Activated naive CD8-positive, alpha-beta T cell treated with anti-CD3 and anti-CD28 coated beads for 36 hours (primary cell): Measurements from ENCODE around the gene PTOV1. TPM values are rescaled to one million over a fixed set of nuclear protein-coding genes. Genes with fewer than 3 reads are reported as not detected.

ENCODE experiments used
- DNase-seq: peaks from one replicate; pipeline ENCODE4 v3.0.0; 2021
- H3K27ac Mint-ChIP-seq: one replicate; pipeline ENCODE4 v1.8.0; 2022; ENCODE audit warnings: mild to moderate bottlenecking, moderate library complexity, mixed read lengths
- H3K27me3 Mint-ChIP-seq: one replicate; pipeline ENCODE4 v1.8.0; 2022; ENCODE audit warnings: mild to moderate bottlenecking, mixed read lengths
- H3K36me3 Mint-ChIP-seq: one replicate; pipeline ENCODE4 v1.8.0; 2021; ENCODE audit warnings: mild to moderate bottlenecking, mixed read lengths
- H3K4me1 Mint-ChIP-seq: one replicate; pipeline ENCODE4 v1.8.0; 2021; ENCODE audit warnings: mixed read lengths
- H3K4me3 Mint-ChIP-seq: one replicate; pipeline ENCODE4 v1.8.0; 2022; ENCODE audit warnings: mild to moderate bottlenecking, moderate library complexity, mixed read lengths
- H3K9me3 Mint-ChIP-seq: one replicate; pipeline ENCODE4 v1.8.0; 2022; ENCODE audit warnings: mixed read lengths
- total RNA-seq, 2 experiments: library from RNA; stranded (reverse); gene quantifications; one replicate each; pipeline ENCODE4 v1.2.3, GENCODE V29; 2021

PTOV1 gene
- total RNA-seq, 2 experiments from 2014 or later, result 73.9 to 76.4 TPM

DNA sequence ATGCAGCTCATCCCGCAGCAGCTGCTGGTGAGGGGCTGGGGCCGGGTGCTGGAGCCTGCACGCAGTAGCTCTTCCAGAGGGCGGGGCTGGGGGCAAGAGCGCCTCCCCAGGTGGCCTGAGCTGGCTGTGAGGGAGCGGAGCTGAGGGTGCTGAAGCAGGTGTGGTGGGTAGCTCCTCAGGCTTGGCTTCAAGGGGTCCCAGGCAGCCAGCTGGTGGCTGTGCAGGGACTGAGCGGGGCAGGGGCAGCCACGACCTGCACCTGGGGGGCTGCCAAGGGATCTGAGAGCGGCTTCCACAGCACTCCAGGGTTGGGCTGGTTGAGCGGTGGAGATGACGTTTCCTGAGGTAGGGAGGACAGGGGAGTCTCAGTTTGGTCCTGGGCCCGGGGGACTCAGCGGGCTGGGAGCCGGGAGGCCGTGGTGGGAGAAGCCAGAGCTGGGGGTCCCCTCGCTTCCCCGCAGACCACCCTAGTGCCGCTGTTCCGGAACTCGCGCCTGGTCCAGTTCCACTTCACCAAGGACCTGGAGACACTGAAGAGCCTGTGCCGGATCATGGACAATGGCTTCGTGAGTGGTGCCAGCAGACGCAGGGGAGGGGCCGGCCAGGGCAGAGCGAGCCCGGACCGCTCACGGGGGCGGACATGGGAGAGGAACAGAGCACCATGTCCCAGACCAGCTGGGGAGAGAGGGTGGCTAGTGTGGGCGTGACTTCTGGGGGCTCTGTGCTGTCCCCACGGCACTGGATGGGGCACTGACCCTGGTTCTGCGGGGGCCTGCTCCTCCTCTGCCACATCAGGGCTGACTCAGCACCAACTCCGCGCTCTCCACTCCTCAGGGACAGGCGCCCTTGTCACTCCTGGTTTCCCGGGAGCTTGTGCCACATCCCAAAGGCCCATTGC is 7.4 kb downstream of the PTOV1 start:
- H3K27me3 Mint-ChIP-seq, result no peaks in the 10 kb centered on the region
- H3K4me3 Mint-ChIP-seq, result peak overlapping the region; percentile 25
- no peak overlapping the region for H3K27ac Mint-ChIP-seq
- peaks cover 10% of the 10 kb centered on the region for H3K36me3 Mint-ChIP-seq
- H3K9me3 Mint-ChIP-seq, result no peaks in the 10 kb centered on the region
- peaks cover 4% of the 10 kb centered on the region for H3K4me1 Mint-ChIP-seq
- DNase-seq, result no peak

DNA sequence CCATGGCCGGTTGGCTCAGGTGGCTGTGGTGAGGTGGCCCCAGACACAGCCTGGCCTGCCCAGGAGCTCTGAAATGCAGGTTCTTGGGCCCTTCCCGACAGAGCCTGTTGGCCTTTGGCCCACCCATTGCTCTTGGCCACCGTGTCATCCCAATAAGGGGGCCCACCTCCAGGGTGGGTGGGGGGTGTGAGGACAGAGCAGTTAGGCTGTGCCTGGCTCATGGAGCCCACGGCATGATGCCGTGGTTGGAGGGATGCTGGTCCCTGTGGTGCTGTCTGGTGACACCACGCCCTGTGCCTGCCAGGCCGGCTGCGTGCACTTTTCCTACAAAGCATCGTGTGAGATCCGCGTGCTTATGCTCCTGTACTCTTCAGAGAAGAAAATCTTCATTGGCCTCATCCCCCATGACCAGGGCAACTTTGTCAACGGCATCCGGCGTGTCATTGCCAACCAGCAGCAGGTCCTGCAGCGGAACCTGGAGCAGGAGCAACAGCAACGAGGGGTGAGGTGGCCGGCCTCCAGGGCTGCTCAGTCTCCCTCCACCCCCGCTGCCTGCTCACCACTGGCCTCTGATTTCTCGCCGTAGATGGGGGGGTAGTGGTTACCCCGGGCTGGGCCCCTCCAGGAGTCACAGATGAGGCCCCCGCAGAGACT is 8.8 kb downstream of the PTOV1 start:
- DNase-seq, result no peak
- Mint-ChIP-seq H3K27me3 (no peaks in the 10 kb centered on the region), H3K27ac (no peak overlapping the region), H3K4me3 (no peak overlapping the region), H3K4me1 (peaks cover 4% of the 10 kb centered on the region), H3K9me3 (no peaks in the 10 kb centered on the region), H3K36me3 (peaks cover 11% of the 10 kb centered on the region)

DNA sequence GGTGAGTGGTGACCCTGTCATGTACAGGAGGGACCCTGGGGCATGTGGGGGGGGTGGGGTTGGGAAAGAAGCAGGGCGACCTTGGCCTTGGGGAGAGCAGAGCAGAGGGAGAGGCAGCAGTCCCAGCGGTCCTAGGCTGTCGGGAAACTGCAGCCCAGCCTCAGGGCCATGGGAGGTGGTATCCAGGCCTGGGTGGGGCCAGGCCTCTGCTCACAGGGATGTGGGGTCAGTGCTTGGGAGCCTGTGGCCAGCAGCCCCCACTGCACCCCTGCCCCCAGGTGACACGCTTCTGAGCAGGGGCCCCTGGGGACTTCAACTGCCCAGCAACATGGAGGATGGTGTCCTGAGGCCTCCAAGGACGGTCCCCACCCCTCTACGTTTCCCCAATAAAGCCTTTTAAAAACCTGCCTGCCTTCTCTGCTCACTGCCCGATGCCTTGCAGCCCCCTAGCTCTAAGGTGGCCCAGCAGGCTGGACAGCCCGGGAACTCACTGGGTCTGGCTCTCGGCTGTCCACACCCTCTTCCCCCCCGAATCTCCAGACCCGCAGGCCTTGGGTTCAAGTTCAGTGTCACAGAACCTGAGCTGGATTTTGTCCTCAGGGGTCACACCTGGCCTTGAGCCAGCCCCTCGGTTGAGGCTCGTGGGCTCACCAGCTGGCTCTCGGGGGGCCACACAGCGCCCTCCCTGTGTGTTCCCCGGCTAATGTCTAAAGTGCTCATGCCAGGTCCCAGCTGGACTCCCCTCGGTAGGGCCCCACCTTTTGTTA is 9.6 kb downstream of the PTOV1 start:
- Mint-ChIP-seq H3K9me3 (no peaks in the 10 kb centered on the region), H3K27ac (peak overlapping the region; percentile 42), H3K4me1 (peaks cover 9% of the 10 kb centered on the region), H3K36me3 (peaks cover 15% of the 10 kb centered on the region), H3K4me3 (no peak overlapping the region), H3K27me3 (no peaks in the 10 kb centered on the region)
- DNase-seq, result no peak

DNA sequence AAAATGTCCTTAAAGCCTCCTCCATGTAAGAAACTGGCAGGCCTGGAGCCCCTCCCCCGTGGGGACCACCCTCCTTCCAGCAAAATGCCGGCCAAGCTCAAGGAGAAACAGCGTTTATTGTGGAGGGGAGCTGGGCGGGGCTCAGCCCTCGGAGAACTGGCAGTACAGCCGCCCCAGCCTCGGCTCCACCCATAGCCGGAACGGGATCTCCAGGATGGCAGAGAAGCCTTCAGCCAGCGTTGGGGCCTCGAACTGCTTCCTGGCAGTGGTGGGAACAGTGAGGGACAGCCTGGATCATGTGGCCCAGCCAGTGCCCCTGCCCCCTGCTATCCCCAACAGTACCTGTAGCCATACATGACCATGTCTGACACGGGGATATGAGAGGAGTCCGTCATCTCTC is 10.1 kb downstream of the PTOV1 start:
- Mint-ChIP-seq H3K36me3 (peaks cover 18% of the 10 kb centered on the region), H3K4me3 (no peak overlapping the region), H3K27me3 (no peaks in the 10 kb centered on the region), H3K27ac (no peak overlapping the region), H3K4me1 (peaks cover 14% of the 10 kb centered on the region), H3K9me3 (no peaks in the 10 kb centered on the region)
- no peak for DNase-seq

DNA sequence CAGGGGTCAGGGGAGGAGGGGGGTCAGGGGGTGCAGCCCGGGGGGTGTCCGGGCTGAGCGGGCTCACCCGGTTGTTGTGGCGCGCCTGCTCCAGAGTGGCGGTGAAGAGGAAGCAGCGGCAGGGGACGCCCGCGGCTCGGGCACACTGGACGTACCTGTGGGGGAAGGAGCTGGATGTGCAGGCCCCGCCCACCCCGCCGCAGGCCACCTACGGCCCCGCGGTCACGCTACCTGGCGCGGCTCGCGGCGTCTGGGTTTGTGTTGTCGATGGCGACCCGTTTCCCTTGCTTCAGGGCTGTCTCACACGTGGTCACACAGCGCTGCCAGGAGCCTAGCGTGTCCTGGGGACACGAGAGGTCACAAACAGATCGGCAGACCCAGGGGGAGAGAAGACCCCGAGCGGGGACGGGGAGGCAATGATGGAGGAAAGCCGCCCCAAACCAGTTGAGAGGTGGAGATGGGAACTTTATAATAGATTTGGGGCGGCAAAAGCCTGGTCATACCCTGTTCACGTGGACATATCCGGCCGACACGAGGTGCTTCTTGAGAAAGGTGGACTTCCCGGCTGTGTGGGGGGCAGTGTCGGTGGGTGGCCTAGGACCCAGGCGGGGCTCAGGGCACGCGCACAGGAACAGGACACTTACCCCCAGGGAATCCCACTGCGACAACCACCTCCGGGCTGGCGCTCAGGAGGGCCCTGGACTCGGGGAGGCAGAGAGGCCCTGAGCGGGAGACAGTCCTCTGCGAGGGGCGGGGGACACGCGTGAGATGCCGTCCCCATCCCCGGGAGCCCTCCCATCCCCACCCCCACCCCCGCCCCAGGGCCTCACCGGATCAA is 10.8 kb downstream of the PTOV1 start:
- H3K27me3 Mint-ChIP-seq, result no peaks in the 10 kb centered on the region
- DNase-seq, result no peak
- H3K9me3 Mint-ChIP-seq, result no peaks in the 10 kb centered on the region
- peaks cover 20% of the 10 kb centered on the region for H3K36me3 Mint-ChIP-seq
- no peak overlapping the region for H3K27ac Mint-ChIP-seq
- H3K4me1 Mint-ChIP-seq, result peaks cover 20% of the 10 kb centered on the region
- H3K4me3 Mint-ChIP-seq, result no peak overlapping the region

DNA sequence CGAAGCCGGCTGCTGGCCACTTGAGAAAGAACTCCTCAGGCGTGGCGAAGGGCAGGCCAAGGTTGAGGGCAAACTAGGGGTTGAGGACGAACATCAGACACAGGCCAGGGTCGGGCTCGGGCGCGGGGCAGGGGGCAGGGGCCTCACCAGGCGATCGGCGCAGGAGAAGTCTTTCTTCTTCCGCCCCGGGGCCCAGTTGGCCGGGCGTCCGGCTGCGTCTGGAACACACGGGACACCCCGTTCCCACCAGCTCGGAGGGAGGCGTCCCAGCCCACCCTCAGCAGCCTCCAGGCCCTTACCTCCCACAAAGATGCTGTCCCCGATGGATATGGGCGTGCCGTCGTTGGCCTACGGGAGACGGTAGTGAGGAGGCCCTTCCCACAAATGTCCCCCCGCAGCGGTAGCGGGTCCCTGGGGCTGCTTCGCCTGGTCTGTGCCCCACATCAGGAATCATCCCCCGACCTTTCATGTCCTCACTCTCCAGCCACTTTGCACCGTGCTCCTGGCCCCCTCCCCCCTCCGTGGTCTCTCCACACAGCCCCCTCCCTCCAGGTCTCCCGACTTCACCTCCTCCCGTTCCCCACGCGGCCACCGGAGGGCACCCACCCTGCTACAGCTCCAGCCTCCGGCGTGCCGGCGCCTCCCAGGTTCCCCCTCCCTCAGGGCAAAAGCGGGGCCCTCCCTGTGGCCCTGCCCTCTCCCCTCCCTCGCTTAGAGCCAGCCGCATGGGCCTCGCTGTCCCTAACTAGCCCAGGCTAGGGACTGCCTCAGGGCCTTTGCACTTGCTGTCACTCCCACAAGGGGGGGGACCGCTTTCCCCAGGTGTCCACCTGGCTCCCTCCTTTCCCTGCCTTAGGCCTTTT is 11.7 kb downstream of the PTOV1 start:
- no peak for DNase-seq
- H3K4me1 Mint-ChIP-seq, result peaks cover 22% of the 10 kb centered on the region
- no peak overlapping the region for H3K4me3 Mint-ChIP-seq
- H3K27me3 Mint-ChIP-seq, result no peaks in the 10 kb centered on the region
- peaks cover 20% of the 10 kb centered on the region for H3K36me3 Mint-ChIP-seq
- no peak overlapping the region for H3K27ac Mint-ChIP-seq
- H3K9me3 Mint-ChIP-seq, result no peaks in the 10 kb centered on the region

DNA sequence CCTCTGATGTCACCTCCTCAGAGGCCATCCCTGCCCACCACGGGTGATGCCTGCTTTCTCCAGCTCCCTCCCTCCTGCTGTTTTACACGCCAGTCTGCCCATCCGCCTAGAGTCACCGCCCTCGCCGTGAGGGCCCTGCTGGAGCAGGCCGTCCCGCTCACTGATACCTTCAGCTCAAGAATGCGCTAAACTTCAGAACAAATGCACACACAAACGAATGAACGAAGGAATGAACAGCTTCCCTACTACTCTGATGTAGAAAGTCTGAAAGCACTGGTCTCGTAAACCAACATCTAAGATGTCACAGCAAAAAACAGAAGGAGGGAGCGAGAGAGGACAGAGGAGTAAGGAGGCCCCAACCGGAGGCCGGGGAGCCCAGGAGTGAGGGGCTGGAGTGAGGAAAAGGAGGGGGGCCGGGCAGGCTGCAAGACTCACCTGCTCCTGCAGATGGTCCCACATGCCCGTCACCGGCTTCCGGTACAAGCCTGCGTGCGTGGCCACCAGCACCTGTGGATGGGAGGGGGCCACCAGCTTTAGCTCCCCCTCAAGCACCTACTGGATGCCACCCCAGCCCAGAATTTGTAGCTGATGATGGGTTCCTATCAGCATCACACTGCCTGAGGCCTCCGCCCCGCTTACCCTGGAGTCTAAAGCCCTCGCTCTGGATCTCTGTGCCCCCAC is 12.4 kb downstream of the PTOV1 start:
- Mint-ChIP-seq H3K4me3 (no peak overlapping the region), H3K27ac (no peak overlapping the region), H3K36me3 (peaks cover 20% of the 10 kb centered on the region), H3K9me3 (no peaks in the 10 kb centered on the region), H3K4me1 (peaks cover 30% of the 10 kb centered on the region), H3K27me3 (no peaks in the 10 kb centered on the region)
- DNase-seq, result no peak

DNA sequence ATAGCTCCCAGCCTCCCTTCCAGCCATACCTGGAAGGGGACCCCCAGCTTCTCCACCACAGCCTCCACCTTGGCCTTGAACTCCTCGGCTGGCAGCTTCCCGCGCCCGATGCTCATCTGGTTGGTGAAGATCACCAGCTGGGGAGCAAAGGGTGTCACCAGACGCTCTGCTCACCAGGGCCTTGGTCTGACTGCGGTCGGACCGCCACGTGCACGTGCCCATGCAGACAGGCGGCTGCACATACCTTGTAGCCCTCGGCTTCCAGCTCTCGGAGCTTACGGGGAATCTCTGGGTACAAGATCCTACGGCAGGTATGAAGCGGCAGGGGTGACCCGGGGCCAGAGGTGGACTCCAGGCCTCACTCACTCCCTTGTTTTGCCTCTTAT is 13.0 kb downstream of the PTOV1 start:
- H3K27ac Mint-ChIP-seq, result no peak overlapping the region
- no peaks in the 10 kb centered on the region for H3K27me3 Mint-ChIP-seq

DNA sequence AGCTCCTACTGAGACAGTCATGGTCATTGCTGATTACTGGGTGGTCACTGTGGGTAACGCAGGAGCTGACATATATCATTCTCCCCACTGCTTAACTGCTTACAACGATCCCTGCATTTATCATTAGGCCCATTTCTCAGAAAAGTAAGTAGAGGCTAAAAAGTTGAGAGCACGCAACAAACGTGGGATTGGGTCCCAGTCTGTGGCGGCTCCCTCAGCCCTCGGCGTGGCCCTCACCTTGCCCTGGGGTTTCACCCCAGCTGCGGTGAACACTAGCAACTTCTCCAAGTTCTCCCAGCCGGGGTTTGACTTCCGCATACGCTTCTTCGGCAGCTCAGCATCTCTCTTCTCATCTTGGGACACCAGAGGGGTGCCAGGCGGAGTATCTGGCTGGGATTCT is 13.9 kb downstream of the PTOV1 start:
- peaks cover 31% of the 10 kb centered on the region for H3K4me1 Mint-ChIP-seq
- DNase-seq, result no peak
- no peak overlapping the region for H3K4me3 Mint-ChIP-seq
- H3K27ac Mint-ChIP-seq, result no peak overlapping the region
- no peaks in the 10 kb centered on the region for H3K9me3 Mint-ChIP-seq
- H3K27me3 Mint-ChIP-seq, result no peaks in the 10 kb centered on the region
- H3K36me3 Mint-ChIP-seq, result peaks cover 20% of the 10 kb centered on the region

More for the DNA sequence above, 13.0 kb downstream of the PTOV1 start:
- Mint-ChIP-seq H3K36me3 (peaks cover 20% of the 10 kb centered on the region), H3K9me3 (no peaks in the 10 kb centered on the region), H3K4me1 (peaks cover 31% of the 10 kb centered on the region), H3K4me3 (no peak overlapping the region)
- DNase-seq, result no peak

DNA sequence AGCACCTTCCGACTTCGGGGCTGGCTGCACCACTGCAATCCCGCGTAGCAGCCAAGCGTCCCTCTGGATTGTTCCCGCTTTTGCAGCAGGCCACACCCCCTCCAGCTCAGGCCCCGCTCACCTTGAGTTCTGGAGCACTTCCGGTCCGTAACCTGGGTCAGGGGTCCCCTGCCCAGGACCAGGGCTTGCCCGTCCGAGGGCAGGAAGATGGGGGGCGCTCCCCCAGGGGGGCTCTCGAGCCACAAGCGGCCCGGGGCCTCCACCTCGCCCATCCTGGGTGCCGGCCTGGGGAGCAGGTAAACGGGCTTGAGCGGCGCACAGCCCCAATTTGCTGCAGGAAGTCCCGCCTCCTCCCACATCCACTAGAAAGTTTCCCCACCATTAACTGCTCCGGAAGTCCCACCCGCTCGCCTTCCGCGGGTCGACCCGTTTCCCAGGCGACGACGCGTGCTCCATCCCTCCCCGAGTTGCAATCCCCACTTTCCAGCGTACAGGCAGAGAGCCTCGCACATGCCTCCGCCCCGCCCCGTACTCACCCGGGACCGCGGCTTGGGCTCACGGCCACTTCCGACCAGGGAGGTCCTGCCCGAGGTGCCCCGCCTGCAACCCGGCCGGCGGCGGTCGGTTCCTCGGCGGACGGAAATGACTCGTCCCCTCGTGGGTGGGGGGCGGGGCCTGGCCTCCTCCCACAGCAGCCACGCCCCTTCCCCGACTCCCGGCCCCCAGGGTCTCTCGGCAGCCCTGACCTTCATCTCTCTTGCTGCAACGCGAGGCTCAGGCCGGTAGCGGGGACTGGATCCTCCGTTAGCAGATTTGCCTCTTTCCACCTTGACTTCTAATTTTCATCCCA is 16.2 kb downstream of the PTOV1 start, which contains the start of gene PNKP:
Gene PNKP (minus strand): TSS at position 644 of the 850 bp plus-strand sequence. CDS start 372 bp downstream, at position 272.
- peaks cover 19% of the 10 kb centered on the region for H3K36me3 Mint-ChIP-seq
- DNase-seq, result peak; percentile 86
- peaks cover 40% of the 10 kb centered on the region for H3K4me1 Mint-ChIP-seq
- peak within 1 kb of the TSS; percentile 98 for H3K4me3 Mint-ChIP-seq
- H3K27ac Mint-ChIP-seq, result peak within 1 kb of the TSS; percentile 96
- H3K9me3 Mint-ChIP-seq, result no peaks in the 10 kb centered on the region
- H3K27me3 Mint-ChIP-seq, result no peaks in the 10 kb centered on the region

DNA sequence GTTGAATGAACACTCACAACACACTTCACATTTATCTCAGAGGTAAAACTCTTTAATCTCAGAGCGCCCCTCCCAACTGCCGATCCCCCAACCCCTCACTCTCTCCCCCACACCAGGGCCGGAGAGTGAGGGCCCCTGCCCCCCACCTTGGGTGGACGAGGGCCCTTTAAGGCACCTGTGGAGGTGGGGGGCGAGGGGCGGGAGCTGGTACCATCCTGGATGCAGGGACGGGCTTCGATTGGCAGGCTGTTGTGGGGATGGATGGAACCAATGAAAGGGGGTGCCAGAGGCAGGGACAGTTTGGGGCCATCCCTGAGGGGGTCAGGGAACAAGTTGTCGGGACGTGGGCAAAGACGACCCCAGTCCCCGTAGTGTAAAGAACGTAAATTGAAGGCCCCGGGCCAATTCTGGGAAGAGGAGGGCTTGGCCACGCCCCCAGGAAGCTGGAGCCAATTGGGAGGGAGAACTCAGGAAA is 18.1 kb downstream of the PTOV1 start:
- no peak overlapping the region for H3K4me3 Mint-ChIP-seq

DNA sequence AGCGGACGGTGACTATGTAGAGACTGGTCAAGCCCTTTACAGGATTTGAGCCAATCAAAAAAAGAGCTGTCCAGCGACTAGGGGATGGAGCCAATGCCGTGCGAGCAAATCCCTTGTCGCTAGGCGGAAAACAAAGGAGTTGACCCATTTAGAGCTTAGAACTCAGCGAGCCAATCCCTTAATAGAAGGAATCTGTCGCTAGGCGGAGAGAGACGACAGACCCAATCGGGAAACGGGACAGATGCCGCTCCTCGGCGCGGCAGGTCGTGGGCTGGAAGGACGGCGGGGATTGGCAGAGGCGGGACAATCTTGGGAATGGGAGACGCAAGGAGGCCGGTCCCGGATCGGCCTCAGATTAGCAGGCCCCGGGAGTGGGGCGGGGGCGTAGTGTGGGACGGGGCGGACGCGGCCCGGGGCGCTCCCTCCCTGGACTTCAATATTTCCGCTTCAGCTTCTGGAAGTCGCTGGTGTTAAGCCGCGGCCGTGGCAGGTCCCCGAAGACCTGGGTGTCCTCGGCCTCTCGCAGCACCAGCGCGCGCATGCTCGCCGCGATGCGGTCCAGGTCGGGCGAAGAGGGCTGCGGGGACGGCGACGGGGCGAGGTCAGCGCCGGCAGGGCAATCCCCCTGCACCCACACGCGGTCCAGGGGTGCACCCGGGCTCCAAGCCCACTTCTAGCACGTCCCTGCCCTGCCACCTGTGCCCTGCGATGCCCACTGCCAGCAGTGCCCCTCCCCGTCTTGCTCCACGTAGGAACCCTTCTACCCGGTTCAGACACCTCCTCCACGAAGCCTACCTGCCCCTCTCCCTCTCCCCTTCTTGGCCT is 18.7 kb downstream of the PTOV1 start:
- DNase-seq, result peak; percentile 89
- H3K36me3 Mint-ChIP-seq, result peaks cover 15% of the 10 kb centered on the region
- H3K4me1 Mint-ChIP-seq, result peaks cover 39% of the 10 kb centered on the region
- H3K4me3 Mint-ChIP-seq, result no peak overlapping the region
- no peaks in the 10 kb centered on the region for H3K27me3 Mint-ChIP-seq
- no peaks in the 10 kb centered on the region for H3K9me3 Mint-ChIP-seq
- peak overlapping the region; percentile 73 for H3K27ac Mint-ChIP-seq

More for the DNA sequence above, 18.1 kb downstream of the PTOV1 start:
- H3K4me1 Mint-ChIP-seq, result peaks cover 42% of the 10 kb centered on the region
- peaks cover 15% of the 10 kb centered on the region for H3K36me3 Mint-ChIP-seq
- no peak for DNase-seq
- no peak overlapping the region for H3K27ac Mint-ChIP-seq
- no peaks in the 10 kb centered on the region for H3K27me3 Mint-ChIP-seq
- H3K9me3 Mint-ChIP-seq, result no peaks in the 10 kb centered on the region
